Astrocyte (in vitro differentiated cells and primary cell): ENCODE results near the gene APBA2. TPM values are rescaled to one million over a fixed set of nuclear protein-coding genes. Genes with fewer than 3 reads are reported as not detected.

Experiments
- DNase-seq: peaks from one replicate; pipeline ENCODE4 v3.0.0-alpha.2; 2010; ENCODE audit warnings: low read depth
- FAIRE-seq: peaks from 2 replicates; lab custom pipeline; 2011; peaks lifted over from hg19 to GRCh38; lab: Jason Lieb, UNC
- H2AFZ ChIP-seq: 2 replicates; pipeline ENCODE4 v1.6.0; 2012; ENCODE audit warnings: low read depth, low read length, inconsistent platforms
- H3K27ac ChIP-seq: 2 replicates; pipeline ENCODE4 v1.5.1; 2011; ENCODE audit warnings: low read depth, low read length, inconsistent platforms
- H3K27me3 ChIP-seq: 2 replicates; pipeline ENCODE4 v1.6.0; 2011; ENCODE audit warnings: low read length, inconsistent platforms; ENCODE audit not compliant: insufficient read depth
- H3K36me3 ChIP-seq: 2 replicates; pipeline ENCODE4 v1.5.1; 2011; ENCODE audit warnings: low read length, inconsistent platforms; ENCODE audit not compliant: insufficient read depth
- H3K4me1 ChIP-seq: 2 replicates; pipeline ENCODE4 v1.5.1; 2011; ENCODE audit warnings: low read length, inconsistent platforms; ENCODE audit not compliant: insufficient read depth
- H3K4me2 ChIP-seq: 2 replicates; pipeline ENCODE4 v1.6.0; 2012; ENCODE audit warnings: low read length, inconsistent platforms
- H3K4me3 ChIP-seq: 2 replicates; pipeline ENCODE4 v1.5.1; 2011; ENCODE audit warnings: low read depth, mild to moderate bottlenecking, low read length, inconsistent platforms; ENCODE audit not compliant: insufficient read depth
- H3K79me2 ChIP-seq: 2 replicates; pipeline ENCODE4 v1.6.0; 2012; ENCODE audit warnings: mild to moderate bottlenecking, low read length, inconsistent platforms; ENCODE audit not compliant: insufficient read depth
- H3K9ac ChIP-seq: 2 replicates; pipeline ENCODE4 v1.6.0; 2012; ENCODE audit warnings: mild to moderate bottlenecking, low read length, inconsistent platforms
- H3K9me3 ChIP-seq: 2 replicates; pipeline ENCODE4 v1.5.1; 2012; ENCODE audit warnings: low read depth, mild to moderate bottlenecking, low read length, inconsistent platforms; ENCODE audit not compliant: insufficient read depth
- H4K20me1 ChIP-seq: 2 replicates; pipeline ENCODE4 v1.6.0; 2012; ENCODE audit warnings: low read length, inconsistent platforms; ENCODE audit not compliant: insufficient read depth
- H3K27ac Mint-ChIP-seq: one replicate; pipeline ENCODE4 v1.8.0; 2021; ENCODE audit warnings: mild to moderate bottlenecking, mixed read lengths; ENCODE audit not compliant: unreplicated experiment
- H3K27me3 Mint-ChIP-seq: one replicate; pipeline ENCODE4 v1.8.0; 2021; ENCODE audit warnings: low read depth, mixed read lengths; ENCODE audit not compliant: unreplicated experiment
- H3K36me3 Mint-ChIP-seq: one replicate; pipeline ENCODE4 v1.8.0; 2021; ENCODE audit warnings: low read depth, mixed read lengths; ENCODE audit not compliant: unreplicated experiment
- H3K4me1 Mint-ChIP-seq: one replicate; pipeline ENCODE4 v1.8.0; 2021; ENCODE audit warnings: low read depth, mixed read lengths; ENCODE audit not compliant: unreplicated experiment
- H3K4me3 Mint-ChIP-seq: one replicate; pipeline ENCODE4 v1.8.0; 2021; ENCODE audit warnings: mild to moderate bottlenecking, moderate library complexity, mixed read lengths; ENCODE audit not compliant: unreplicated experiment
- H3K9me3 Mint-ChIP-seq: one replicate; pipeline ENCODE4 v1.8.0; 2021; ENCODE audit warnings: mild to moderate bottlenecking, mixed read lengths; ENCODE audit not compliant: unreplicated experiment
- CTCF ChIP-seq: IDR thresholded peaks from 2 replicates; pipeline ENCODE4 v1.5.1; 2011; ENCODE audit warnings: low read depth, mild to moderate bottlenecking, inconsistent platforms, low read length, moderate library complexity; ENCODE audit not compliant: insufficient read depth
- EZH2 ChIP-seq: IDR thresholded peaks from 2 replicates; pipeline ENCODE4 v1.6.1; 2012; ENCODE audit warnings: mild to moderate bottlenecking, low read length, inconsistent platforms; ENCODE audit not compliant: insufficient read depth
- total RNA-seq: library from RNA; stranded (reverse); gene quantifications from 2 replicates; pipeline ENCODE4 v1.2.1, GENCODE V29; 2021

Gene APBA2
- total RNA-seq, 1 donor from 2014 or later: 15.2 TPM

GRCh38 chr15:29064290-29064689 lies 178.5 kb downstream of the APBA2 start:
- H3K36me3 ChIP-seq: no peaks in the 10 kb centered on the region
- Mint-ChIP-seq H3K4me1 (peaks cover 4% of the 10 kb centered on the region), H3K36me3 (peaks cover 4% of the 10 kb centered on the region), H3K9me3 (peaks cover 8% of the 10 kb centered on the region), H3K27ac (no peak overlapping the region), H3K4me3 (no peak overlapping the region), H3K27me3 (no peaks in the 10 kb centered on the region)
- no peak overlapping the region for H3K4me3 ChIP-seq
- H3K79me2 ChIP-seq: no peaks in the 10 kb centered on the region
- no peaks in the 10 kb centered on the region for H3K9me3 ChIP-seq
- no peak overlapping the region for H3K27ac ChIP-seq
- no peak overlapping the region for H3K4me2 ChIP-seq
- H2AFZ ChIP-seq: no peak overlapping the region
- no peak for DNase-seq
- H3K9ac ChIP-seq: no peak overlapping the region
- no peak for FAIRE-seq
- H3K4me1 ChIP-seq: no peaks in the 10 kb centered on the region
- no peaks in the 10 kb centered on the region for H3K27me3 ChIP-seq
- no peak for TF ChIP-seq CTCF
- no peak for TF ChIP-seq EZH2
- peaks cover 9% of the 10 kb centered on the region for H4K20me1 ChIP-seq

- no peak overlapping the region for H3K27ac ChIP-seq
- no peaks in the 10 kb centered on the region for H3K79me2 ChIP-seq
- no peaks in the 10 kb centered on the region for H3K36me3 ChIP-seq
- no peak overlapping the region for H2AFZ ChIP-seq
- no peak overlapping the region for H3K4me2 ChIP-seq
- H4K20me1 ChIP-seq: peaks cover 9% of the 10 kb centered on the region
- no peaks in the 10 kb centered on the region for H3K27me3 ChIP-seq
- DNase-seq (no peak), FAIRE-seq (no peak)
- no peak overlapping the region for H3K27ac Mint-ChIP-seq
- H3K4me3 Mint-ChIP-seq: no peak overlapping the region
- H3K9ac ChIP-seq: no peak overlapping the region
- no peaks in the 10 kb centered on the region for H3K9me3 ChIP-seq
- H3K4me1 ChIP-seq: no peaks in the 10 kb centered on the region
- no peaks in the 10 kb centered on the region for H3K27me3 Mint-ChIP-seq
- no peak overlapping the region for H3K4me3 ChIP-seq
- peaks cover 4% of the 10 kb centered on the region for H3K36me3 Mint-ChIP-seq
- TF ChIP-seq CTCF (no peak), EZH2 (no peak)
- peaks cover 11% of the 10 kb centered on the region for H3K9me3 Mint-ChIP-seq
- peaks cover 4% of the 10 kb centered on the region for H3K4me1 Mint-ChIP-seq
Observed at GRCh38 chr15:29064731-29065130, 179.0 kb downstream of the APBA2 start.

- H3K9me3 Mint-ChIP-seq: peaks cover 8% of the 10 kb centered on the region
- Histone ChIP-seq H3K27ac (no peak overlapping the region), H3K36me3 (no peaks in the 10 kb centered on the region), H2AFZ (no peak overlapping the region), H4K20me1 (peaks cover 9% of the 10 kb centered on the region), H3K79me2 (no peaks in the 10 kb centered on the region), H3K9ac (no peak overlapping the region), H3K4me3 (no peak overlapping the region), H3K9me3 (no peaks in the 10 kb centered on the region), H3K4me1 (no peaks in the 10 kb centered on the region), H3K4me2 (no peak overlapping the region), H3K27me3 (no peaks in the 10 kb centered on the region)
- peaks cover 5% of the 10 kb centered on the region for H3K4me1 Mint-ChIP-seq
- no peak for FAIRE-seq
- no peak overlapping the region for H3K4me3 Mint-ChIP-seq
- H3K36me3 Mint-ChIP-seq: peaks cover 4% of the 10 kb centered on the region
- TF ChIP-seq CTCF (no peak), EZH2 (no peak)
- no peaks in the 10 kb centered on the region for H3K27me3 Mint-ChIP-seq
- DNase-seq: no peak
- no peak overlapping the region for H3K27ac Mint-ChIP-seq
Observed at GRCh38 chr15:29065571-29065970, 179.8 kb downstream of the APBA2 start.
